HG02610 (cell line): ENCODE results near the gene GOLGA3.

Source experiments
- ATAC-seq: cut with Tn5 transposase; IDR thresholded peaks from one replicate; pipeline ENCODE4 v1.9.1; 2021; ENCODE audit warnings: mild to moderate bottlenecking, moderate library complexity; ENCODE audit not compliant: unreplicated experiment

Gene GOLGA3

DNA sequence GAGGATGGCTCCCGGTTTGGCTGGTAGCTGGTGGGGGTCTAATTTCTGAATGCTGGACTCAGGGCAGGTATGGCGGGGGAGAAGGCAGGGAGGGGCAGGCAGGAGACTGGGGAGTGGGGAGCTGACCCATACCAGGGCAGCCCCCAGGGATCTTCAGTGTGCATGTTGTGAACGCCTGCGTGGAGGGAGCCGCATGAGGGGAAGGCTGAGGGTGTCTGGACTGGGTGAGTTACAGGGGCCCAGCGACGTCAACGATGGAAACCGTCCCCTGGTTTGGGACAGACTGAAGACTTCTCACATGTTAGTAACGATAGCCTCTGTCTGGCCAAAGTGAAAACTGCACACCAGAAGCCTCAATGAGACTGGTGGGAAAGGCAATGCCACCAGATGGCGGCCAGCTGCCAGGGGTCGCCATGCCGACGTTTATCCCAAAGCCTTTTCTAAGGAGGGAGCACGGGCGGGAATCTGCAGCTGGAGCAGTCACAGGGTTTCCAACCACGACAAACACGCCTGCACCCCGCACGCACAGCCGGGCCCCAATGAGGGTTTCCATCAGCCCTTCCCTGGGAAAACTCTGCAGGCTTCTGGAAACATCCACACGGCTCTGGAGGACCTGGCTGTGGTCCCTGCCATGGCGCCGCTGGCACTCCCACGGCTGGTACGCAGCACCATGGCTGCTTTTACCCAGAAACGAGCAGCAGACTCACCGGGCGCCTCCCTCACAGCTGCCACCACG is 104.0 kb downstream of the GOLGA3 start:
- no peak for ATAC-seq

DNA sequence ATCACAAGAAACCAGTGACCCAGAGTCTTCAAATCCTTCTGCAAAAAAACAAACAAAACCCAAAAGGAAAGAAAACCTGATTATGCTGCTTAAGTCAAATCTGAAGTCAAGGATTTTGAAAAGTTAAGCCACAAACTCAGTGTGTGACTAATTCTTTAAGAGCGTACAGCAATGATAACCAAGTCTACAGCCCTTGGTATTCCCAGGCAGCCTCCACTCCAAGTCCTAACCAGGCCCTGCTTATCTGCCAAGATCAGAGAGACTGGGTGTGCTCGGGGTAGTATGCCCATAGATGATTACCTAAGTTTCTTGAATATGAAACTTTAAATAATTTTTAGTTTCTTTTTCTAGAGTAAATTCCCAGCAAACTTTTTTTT is 104.9 kb downstream of the GOLGA3 start:
- no peak for ATAC-seq

DNA sequence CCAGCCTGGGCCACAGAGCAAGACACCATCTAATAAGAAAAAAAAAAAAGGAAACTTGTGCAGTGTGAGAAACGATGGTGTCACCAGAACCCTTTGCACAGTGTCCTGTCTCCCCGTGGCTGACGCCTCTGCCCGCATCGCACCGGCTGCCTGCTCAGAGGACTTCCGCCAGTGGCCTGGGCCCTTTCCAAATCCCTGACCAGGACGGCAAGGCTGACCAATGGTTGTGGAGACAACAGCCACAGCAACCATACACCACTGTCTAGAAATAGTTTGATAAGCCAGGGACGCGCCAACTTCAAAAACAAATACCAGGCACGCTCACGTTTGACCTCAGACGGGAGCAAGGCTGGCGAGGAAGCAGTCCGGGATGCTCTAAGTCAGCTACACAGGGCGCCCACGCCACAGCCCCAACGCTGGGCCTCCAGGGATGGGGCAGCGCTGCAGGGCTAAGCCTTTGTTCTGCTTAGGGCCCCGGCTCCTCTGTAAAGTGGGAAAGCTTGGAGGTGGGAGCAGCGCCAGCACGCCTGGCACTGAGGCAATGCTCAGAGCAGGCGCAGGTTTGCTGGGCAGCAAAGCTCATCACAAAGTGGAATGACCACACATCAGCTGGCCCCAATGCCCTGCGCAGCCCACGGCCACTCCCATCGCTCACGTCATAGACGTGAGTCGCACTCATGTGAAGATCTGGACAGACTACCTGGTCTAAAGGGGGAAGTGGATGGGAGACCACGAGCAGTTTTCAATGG is 105.5 kb downstream of the GOLGA3 start:
- no peak for ATAC-seq

DNA sequence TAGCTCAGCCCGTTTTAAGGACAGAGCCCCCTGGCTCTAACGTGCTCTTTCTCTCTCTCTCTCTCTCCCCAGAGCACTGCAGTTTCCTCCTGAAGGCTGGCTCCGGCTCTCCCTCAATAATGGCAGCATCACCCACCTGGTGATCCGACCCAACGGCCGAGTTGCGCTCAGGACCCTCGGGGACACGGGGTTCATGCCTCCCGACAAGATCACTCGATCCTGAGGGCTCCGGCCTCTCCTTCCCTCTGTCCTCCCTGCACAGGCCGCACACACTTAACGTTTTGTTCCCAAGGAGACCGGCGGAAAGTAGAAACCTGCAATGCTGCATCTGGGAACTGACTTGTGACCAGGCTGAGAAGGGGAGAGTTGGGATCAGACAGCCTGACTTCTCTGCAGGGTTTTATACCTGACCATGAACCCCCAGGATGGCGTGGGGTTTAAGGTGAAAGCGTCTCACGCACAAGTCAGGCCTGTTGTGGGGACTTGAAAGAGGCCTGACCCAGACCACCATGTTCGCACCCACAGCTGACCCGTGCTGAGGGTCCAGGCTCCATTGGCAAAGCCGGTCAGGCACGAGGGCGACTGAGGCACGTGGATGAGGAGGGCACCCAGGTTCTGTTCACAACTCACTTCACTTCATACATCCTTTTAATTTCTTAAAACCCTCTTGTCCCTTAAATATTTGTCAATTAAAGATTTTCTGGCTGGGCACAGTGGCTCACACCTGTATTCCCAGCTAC is 107.9 kb downstream of the GOLGA3 start:
- ATAC-seq: no peak

DNA sequence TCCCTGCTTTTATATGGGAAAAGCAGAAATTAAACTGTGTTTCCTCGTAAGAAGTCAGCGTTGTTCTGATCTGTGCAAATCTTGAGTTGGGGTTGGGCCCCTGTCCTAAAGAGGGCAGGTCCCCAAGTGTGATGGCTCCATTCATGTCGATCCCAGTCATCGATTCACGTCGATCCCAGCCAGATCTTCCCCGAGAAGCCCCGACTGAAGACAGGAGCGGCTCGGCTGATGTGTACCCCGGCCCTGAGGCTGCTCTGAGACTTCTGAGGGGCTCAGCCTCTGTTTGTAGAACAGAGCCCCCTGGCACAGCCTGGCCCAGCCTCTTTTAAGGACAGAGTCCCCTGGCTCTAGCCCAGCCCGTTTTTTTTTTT is 108.7 kb downstream of the GOLGA3 start:
- no peak for ATAC-seq

DNA sequence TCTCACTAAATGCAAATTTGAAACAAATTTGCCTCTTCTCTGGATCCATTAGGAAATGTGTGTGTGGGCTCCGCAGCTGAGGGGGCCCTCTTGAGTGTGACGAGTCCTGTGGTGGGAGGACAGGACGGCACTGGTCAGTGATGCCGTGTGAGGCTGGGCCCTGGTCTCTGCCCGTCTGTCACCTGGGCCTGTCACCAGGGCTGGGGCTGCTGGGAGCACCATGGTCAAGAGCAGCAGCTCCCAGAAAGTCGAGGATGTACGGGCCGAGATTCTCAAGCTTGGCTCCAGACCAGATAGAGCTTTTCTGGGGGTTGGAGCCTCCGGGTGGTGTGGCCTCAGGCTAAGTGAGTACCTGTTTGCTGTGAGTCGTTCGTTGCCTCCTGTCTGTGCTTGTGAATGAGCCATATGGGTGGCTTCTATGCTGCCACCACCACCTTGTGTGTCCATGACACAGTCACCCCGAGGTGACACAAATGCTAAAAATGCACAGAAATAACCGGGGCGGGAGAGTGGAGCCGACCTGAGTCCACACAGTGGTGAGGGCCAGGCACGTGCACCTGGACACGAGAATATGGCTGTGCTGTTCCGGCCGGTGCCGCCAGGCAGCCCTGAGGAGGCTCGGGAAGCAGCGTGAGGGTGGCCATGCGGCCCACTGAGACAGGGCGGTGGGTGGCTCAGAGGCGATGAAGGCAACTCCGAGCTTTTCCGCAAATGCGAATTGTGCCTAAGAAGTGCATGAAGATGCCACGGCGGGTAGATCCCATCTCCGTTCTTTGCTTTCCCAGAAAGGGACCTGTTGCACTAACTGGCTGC is 109.3 kb downstream of the GOLGA3 start:
- ATAC-seq: no peak
